ENCODE data around the gene KDM1A. TPM values are rescaled to one million over a fixed set of nuclear protein-coding genes. Genes with fewer than 3 reads are reported as not detected.

KDM1A gene
- total RNA-seq, 1 experiment from 2014 or later = 204 TPM

DNA sequence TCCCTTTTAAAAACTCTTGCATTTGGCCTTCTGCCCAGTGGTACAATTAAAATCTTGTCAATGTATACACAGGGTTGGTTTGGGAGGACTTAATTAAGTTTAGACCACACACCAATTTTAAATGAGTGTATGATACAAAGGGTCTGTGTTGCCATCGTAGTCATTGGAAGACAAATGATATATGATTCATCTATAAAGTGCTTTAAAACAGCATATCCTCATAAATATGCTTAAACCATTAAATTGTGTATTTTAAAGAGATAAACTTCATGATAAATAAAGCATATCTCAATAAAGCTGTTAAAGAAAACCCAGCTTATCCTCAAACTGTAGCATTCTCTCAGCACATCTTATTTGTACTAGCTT lies 79.9 kb downstream of the KDM1A start:
- no peaks in the 10 kb centered on the region for H3K27me3 Mint-ChIP-seq (ENCODE audit: low read depth)
- no peaks in the 10 kb centered on the region for H3K9me3 Mint-ChIP-seq
- WGBS (ENCODE audit: extremely low coverage, insufficient read length, low lambda C conversion rate) = no CpG with 5 or more reads among the region's 1 CpG
- H2AK5ac ChIP-seq (ENCODE audit: insufficient read length, low read length) = no peak overlapping the region
- no peak overlapping the region for H3K14ac ChIP-seq (ENCODE audit: insufficient read depth, low read length)
- peaks cover 18 to 31% of the 10 kb centered on the region in 2 experiments for H3K4me1 Mint-ChIP-seq
- no peak overlapping the region for H3K18ac ChIP-seq (ENCODE audit: insufficient read length, low read depth, low read length)
- no peak overlapping the region for H2BK12ac ChIP-seq (ENCODE audit: insufficient read length, low read depth, low read length)
- DNase-seq = no peak
- H2BK120ac ChIP-seq (ENCODE audit: low read depth, low read length, poor library complexity, severe bottlenecking) = no peak overlapping the region
- no peaks in the 10 kb centered on the region for H3K9me3 ChIP-seq (ENCODE audit: control insufficient read depth, low read depth, low read length)
- H4K91ac ChIP-seq (ENCODE audit: insufficient read length, low read depth, low read length) = no peak overlapping the region
- no peak overlapping the region for H3K4me3 Mint-ChIP-seq
- H3K27ac Mint-ChIP-seq = no peak overlapping the region
- no peak overlapping the region for H2AFZ ChIP-seq (ENCODE audit: low read length)
- peaks cover 10% of the 10 kb centered on the region; the same call in 1 of the 2 replicates for H3K4me1 ChIP-seq (ENCODE audit: insufficient read depth, low read length)
- no peak overlapping the region for H3K23ac ChIP-seq (ENCODE audit: insufficient read length, low read depth, low read length)
- no peak overlapping the region for H2BK15ac ChIP-seq (ENCODE audit: low read depth, low read length)
- H3K23me2 ChIP-seq (ENCODE audit: insufficient read length, low read depth, low read length, poor library complexity, severe bottlenecking) = no peaks in the 10 kb centered on the region
- no peaks in the 10 kb centered on the region for H3K27me3 ChIP-seq (ENCODE audit: insufficient read depth, low read length)
- peaks cover 3% of the 10 kb centered on the region for H3K79me1 ChIP-seq (ENCODE audit: insufficient read depth, low read depth, low read length, poor library complexity, severe bottlenecking)
- TF ChIP-seq, protein P1, sequence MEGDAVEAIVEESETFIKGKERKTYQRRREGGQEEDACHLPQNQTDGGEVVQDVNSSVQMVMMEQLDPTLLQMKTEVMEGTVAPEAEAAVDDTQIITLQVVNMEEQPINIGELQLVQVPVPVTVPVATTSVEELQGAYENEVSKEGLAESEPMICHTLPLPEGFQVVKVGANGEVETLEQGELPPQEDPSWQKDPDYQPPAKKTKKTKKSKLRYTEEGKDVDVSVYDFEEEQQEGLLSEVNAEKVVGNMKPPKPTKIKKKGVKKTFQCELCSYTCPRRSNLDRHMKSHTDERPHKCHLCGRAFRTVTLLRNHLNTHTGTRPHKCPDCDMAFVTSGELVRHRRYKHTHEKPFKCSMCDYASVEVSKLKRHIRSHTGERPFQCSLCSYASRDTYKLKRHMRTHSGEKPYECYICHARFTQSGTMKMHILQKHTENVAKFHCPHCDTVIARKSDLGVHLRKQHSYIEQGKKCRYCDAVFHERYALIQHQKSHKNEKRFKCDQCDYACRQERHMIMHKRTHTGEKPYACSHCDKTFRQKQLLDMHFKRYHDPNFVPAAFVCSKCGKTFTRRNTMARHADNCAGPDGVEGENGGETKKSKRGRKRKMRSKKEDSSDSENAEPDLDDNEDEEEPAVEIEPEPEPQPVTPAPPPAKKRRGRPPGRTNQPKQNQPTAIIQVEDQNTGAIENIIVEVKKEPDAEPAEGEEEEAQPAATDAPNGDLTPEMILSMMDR (conservative IDR thresholded peaks at IDR 0.05) = no peak
- H2BK5ac ChIP-seq (ENCODE audit: insufficient read length, low read length) = no peak overlapping the region
- no peak overlapping the region for H3K27ac ChIP-seq (ENCODE audit: insufficient read length, low read depth, low read length)
- H3T11ph ChIP-seq (ENCODE audit: low read length) = no peak overlapping the region
- H4K8ac ChIP-seq (replicated peaks; ENCODE audit: insufficient read length, low read depth, low read length) = no peak overlapping the region
- no peak overlapping the region for H3K9ac ChIP-seq (ENCODE audit: extremely low read depth, insufficient read length, low read length)
- H3K56ac ChIP-seq (ENCODE audit: insufficient read length, low read depth, low read length) = no peak overlapping the region
- no peaks in the 10 kb centered on the region; the same call in 1 of the 2 replicates for H3K79me2 ChIP-seq (ENCODE audit: insufficient read depth, low read length)
- no peak overlapping the region for H4K5ac ChIP-seq (ENCODE audit: insufficient read length, low read depth, low read length)
- no peak overlapping the region for H3K4ac ChIP-seq (ENCODE audit: low read depth, low read length)
- no peak overlapping the region for H3K4me2 ChIP-seq (ENCODE audit: insufficient read depth, insufficient read length, low read length)
- H2BK20ac ChIP-seq (ENCODE audit: low read depth, low read length, poor library complexity, severe bottlenecking) = no peak overlapping the region
- H3K36me3 Mint-ChIP-seq (ENCODE audit: insufficient read depth in 1 of 3, low read depth in 3 of 3) = peaks cover 2 to 14% (median 10%) of the 10 kb centered on the region in 3 experiments; a peak in 5 of 7 replicates
- H4K20me1 ChIP-seq (ENCODE audit: control insufficient read depth, insufficient read depth, insufficient read length) = no peaks in the 10 kb centered on the region

Data from H9 (cell line).